K562 (cell line): ENCODE results near the gene P2RY11. TPM values are rescaled to one million over a fixed set of nuclear protein-coding genes. Genes with fewer than 3 reads are reported as not detected.

Experiments
- HOXB6 ChIP-seq: fragments of 250-450 bp; sonication (Bioruptor Pico); IDR thresholded peaks from 2 replicates; pipeline ENCODE4 v1.5.1; 2022; ENCODE audit warnings: mild to moderate bottlenecking, borderline replicate concordance
- MAZ ChIP-seq, 2 experiments: fragments of 450-650 bp in 1 of 2; sonication (generic) in 1 of 2; formaldehyde crosslinking; IDR thresholded peaks in 1 of 2; conservative IDR thresholded peaks in 1 of 2; 2 replicates each; pipeline versions ENCODE4 v1.4.0 to v1.5.0; 2020; ENCODE audit warnings: mild to moderate bottlenecking in 1 of 2, missing genetic modification reagents in 1 of 2
- PHB ChIP-seq: fragments of 250-450 bp; sonication (Bioruptor Pico); IDR thresholded peaks from 2 replicates; pipeline ENCODE4 v1.5.0; 2021
- POLR2AphosphoS2 ChIP-seq: IDR thresholded peaks from 2 replicates; pipeline ENCODE4 v1.6.1; 2012; ENCODE audit warnings: low read length, improper control_type of control experiment
- POLR2G ChIP-seq: fragments of 200-400 bp; formaldehyde crosslinking; IDR thresholded peaks from 2 replicates; pipeline ENCODE4 v1.6.1; 2017; ENCODE audit warnings: low read depth, mild to moderate bottlenecking, antibody characterized with exemption, low read length, moderate library complexity
- U2AF1 ChIP-seq: fragments of 200-400 bp; formaldehyde crosslinking; optimal IDR thresholded peaks from 2 replicates; pipeline ENCODE3; 2017; ENCODE audit warnings: mild to moderate bottlenecking, low read depth, low read length, moderate library complexity
- ZKSCAN1 ChIP-seq: fragments of 150-350 bp; IDR thresholded peaks from 2 replicates; pipeline ENCODE4 v1.6.1; 2016; ENCODE audit warnings: low read depth, low read length
- ZNF134 ChIP-seq: fragments of 250-450 bp; sonication (Bioruptor Pico); conservative IDR thresholded peaks from 2 replicates; pipeline ENCODE4 v1.4.0; 2020
- ZNF165 ChIP-seq: fragments of 250-450 bp; sonication (Bioruptor Pico); IDR thresholded peaks from 2 replicates; pipeline ENCODE4 v1.4.0; 2020; ENCODE audit warnings: borderline replicate concordance
- ZNF507 ChIP-seq: conservative IDR thresholded peaks from 2 replicates; pipeline ENCODE4 v1.6.1; 2017; ENCODE audit warnings: missing genetic modification characterization, missing compliant biosample characterization
- polyA plus RNA-seq, 8 experiments: library from polyadenylated mRNA; depleted of rRNA in 4 of 8; stranded (reverse) in 5 of 8; unstranded in 3 of 8; fragments of >200 nt; fragmentation: Nextera tagmentation in 2 of 8; fragmentation: Illumina TruSeq in 1 of 8; extraction: Ambion mirVana in 2 of 8; extraction: Trizol in 1 of 8; gene quantifications; 2 replicates each; pipeline versions ENCODE4 v1.2.1 to v1.2.3, GENCODE V29; 2011 to 2014; ENCODE audit warnings: inconsistent platforms in 1 of 8, missing spikeins in 1 of 8
- total RNA-seq, 7 experiments: library from RNA; depleted of rRNA in 6 of 7; stranded (reverse); fragments of >200 nt in 6 of 7; fragmentation: Illumina TruSeq in 2 of 7; extraction: Trizol in 2 of 7; gene quantifications; 2 replicates each; pipeline versions ENCODE4 v1.2.1 to v1.2.3, GENCODE V29; 2011 to 2021; ENCODE audit warnings: low replicate concordance in 1 of 7
- TF ChIP-seq, protein P1 (sequence below): fragments of 250-450 bp; sonication (Bioruptor Pico); IDR thresholded peaks from 2 replicates; pipeline ENCODE4 v1.4.0; 2020; ENCODE audit warnings: mild to moderate bottlenecking, moderate library complexity, borderline replicate concordance
- TF ChIP-seq, protein P2 (sequence below): fragments of 450-650 bp; IDR thresholded peaks from 2 replicates; pipeline ENCODE4 v1.6.1; 2016; ENCODE audit warnings: mild to moderate bottlenecking, moderate library complexity

Gene P2RY11
- total and polyA plus RNA-seq, 9 of the 15 experiments (the other 6 are each of a cell fraction or from before 2014, with no cell fraction given): 0.03 to 10.1 (median 1.5) TPM

DNA sequence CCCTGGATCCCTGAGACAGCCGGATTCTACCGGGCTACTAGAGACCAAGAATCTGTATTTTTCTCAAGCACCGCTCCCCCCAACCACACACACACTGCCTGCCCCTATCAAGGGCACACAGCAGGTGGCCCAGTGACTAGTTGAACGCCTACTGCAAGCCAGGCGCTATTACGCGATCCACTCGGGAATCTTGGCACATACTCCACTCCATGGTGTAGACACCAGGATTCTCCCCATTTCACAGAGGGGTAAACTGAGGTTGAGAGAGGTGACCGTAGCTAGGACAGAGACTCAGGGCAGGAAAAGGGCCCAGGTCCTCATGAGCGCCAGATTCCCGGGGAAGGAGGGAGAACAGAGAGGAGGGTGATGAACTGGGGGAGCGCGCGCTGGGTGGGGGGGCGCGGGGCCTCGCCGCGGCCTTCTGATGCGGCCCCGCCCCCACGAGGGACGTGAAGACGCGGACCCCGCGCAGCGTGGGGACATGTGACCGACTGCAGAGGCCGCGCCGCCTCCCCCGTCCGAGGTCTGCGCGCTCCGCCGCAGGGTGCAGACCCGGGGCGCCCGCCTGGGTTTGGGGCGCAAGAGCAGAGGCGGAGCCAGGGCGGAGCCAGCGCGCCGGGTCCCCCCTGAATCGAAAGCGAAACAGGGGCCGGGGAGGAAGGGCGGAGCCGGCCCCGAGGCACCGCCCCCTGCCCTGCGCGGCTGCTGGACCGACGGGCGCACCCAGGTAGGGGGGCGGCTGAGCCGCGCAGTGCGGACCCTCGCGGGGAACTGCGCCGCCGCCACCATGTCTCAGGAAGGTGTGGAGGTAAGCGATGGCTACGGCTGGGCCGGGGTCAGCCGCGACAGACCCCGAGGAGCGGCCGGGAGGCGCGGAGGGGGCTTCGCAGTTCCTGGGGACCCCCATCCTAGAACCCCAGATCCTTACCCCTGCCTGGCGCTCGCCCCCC is 25.6 kb upstream of the P2RY11 start, which contains the start of gene SHFL (continued):
- TF ChIP-seq HOXB6 (CRISPR knock-in tag) (no peak), PHB (no peak), MAZ (CRISPR knock-in tag; conservative IDR thresholded peaks at IDR 0.05 in 1 of 2, IDR thresholded peaks at IDR 0.05 in 1 of 2) (peak; percentile 38 to 51; a peak in 2 of 4 replicates), ZKSCAN1 (no peak), ZNF165 (no peak), POLR2G (peak; percentile 75), ZNF507 (tag) (no peak), U2AF1 (peak; percentile 40), ZNF134 (CRISPR knock-in tag) (no peak), POLR2AphosphoS2 (no peak)
- TF ChIP-seq, protein P1, sequence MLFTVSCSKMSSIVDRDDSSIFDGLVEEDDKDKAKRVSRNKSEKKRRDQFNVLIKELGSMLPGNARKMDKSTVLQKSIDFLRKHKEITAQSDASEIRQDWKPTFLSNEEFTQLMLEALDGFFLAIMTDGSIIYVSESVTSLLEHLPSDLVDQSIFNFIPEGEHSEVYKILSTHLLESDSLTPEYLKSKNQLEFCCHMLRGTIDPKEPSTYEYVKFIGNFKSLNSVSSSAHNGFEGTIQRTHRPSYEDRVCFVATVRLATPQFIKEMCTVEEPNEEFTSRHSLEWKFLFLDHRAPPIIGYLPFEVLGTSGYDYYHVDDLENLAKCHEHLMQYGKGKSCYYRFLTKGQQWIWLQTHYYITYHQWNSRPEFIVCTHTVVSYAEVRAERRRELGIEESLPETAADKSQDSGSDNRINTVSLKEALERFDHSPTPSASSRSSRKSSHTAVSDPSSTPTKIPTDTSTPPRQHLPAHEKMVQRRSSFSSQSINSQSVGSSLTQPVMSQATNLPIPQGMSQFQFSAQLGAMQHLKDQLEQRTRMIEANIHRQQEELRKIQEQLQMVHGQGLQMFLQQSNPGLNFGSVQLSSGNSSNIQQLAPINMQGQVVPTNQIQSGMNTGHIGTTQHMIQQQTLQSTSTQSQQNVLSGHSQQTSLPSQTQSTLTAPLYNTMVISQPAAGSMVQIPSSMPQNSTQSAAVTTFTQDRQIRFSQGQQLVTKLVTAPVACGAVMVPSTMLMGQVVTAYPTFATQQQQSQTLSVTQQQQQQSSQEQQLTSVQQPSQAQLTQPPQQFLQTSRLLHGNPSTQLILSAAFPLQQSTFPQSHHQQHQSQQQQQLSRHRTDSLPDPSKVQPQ (CRISPR knock-in tag): no peak
- TF ChIP-seq, protein P2, sequence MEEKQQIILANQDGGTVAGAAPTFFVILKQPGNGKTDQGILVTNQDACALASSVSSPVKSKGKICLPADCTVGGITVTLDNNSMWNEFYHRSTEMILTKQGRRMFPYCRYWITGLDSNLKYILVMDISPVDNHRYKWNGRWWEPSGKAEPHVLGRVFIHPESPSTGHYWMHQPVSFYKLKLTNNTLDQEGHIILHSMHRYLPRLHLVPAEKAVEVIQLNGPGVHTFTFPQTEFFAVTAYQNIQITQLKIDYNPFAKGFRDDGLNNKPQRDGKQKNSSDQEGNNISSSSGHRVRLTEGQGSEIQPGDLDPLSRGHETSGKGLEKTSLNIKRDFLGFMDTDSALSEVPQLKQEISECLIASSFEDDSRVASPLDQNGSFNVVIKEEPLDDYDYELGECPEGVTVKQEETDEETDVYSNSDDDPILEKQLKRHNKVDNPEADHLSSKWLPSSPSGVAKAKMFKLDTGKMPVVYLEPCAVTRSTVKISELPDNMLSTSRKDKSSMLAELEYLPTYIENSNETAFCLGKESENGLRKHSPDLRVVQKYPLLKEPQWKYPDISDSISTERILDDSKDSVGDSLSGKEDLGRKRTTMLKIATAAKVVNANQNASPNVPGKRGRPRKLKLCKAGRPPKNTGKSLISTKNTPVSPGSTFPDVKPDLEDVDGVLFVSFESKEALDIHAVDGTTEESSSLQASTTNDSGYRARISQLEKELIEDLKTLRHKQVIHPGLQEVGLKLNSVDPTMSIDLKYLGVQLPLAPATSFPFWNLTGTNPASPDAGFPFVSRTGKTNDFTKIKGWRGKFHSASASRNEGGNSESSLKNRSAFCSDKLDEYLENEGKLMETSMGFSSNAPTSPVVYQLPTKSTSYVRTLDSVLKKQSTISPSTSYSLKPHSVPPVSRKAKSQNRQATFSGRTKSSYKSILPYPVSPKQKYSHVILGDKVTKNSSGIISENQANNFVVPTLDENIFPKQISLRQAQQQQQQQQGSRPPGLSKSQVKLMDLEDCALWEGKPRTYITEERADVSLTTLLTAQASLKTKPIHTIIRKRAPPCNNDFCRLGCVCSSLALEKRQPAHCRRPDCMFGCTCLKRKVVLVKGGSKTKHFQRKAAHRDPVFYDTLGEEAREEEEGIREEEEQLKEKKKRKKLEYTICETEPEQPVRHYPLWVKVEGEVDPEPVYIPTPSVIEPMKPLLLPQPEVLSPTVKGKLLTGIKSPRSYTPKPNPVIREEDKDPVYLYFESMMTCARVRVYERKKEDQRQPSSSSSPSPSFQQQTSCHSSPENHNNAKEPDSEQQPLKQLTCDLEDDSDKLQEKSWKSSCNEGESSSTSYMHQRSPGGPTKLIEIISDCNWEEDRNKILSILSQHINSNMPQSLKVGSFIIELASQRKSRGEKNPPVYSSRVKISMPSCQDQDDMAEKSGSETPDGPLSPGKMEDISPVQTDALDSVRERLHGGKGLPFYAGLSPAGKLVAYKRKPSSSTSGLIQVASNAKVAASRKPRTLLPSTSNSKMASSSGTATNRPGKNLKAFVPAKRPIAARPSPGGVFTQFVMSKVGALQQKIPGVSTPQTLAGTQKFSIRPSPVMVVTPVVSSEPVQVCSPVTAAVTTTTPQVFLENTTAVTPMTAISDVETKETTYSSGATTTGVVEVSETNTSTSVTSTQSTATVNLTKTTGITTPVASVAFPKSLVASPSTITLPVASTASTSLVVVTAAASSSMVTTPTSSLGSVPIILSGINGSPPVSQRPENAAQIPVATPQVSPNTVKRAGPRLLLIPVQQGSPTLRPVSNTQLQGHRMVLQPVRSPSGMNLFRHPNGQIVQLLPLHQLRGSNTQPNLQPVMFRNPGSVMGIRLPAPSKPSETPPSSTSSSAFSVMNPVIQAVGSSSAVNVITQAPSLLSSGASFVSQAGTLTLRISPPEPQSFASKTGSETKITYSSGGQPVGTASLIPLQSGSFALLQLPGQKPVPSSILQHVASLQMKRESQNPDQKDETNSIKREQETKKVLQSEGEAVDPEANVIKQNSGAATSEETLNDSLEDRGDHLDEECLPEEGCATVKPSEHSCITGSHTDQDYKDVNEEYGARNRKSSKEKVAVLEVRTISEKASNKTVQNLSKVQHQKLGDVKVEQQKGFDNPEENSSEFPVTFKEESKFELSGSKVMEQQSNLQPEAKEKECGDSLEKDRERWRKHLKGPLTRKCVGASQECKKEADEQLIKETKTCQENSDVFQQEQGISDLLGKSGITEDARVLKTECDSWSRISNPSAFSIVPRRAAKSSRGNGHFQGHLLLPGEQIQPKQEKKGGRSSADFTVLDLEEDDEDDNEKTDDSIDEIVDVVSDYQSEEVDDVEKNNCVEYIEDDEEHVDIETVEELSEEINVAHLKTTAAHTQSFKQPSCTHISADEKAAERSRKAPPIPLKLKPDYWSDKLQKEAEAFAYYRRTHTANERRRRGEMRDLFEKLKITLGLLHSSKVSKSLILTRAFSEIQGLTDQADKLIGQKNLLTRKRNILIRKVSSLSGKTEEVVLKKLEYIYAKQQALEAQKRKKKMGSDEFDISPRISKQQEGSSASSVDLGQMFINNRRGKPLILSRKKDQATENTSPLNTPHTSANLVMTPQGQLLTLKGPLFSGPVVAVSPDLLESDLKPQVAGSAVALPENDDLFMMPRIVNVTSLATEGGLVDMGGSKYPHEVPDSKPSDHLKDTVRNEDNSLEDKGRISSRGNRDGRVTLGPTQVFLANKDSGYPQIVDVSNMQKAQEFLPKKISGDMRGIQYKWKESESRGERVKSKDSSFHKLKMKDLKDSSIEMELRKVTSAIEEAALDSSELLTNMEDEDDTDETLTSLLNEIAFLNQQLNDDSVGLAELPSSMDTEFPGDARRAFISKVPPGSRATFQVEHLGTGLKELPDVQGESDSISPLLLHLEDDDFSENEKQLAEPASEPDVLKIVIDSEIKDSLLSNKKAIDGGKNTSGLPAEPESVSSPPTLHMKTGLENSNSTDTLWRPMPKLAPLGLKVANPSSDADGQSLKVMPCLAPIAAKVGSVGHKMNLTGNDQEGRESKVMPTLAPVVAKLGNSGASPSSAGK: no peak
